Astrocyte (in vitro differentiated cells and primary cell): ENCODE results near the gene ZNF493. TPM values are rescaled to one million over a fixed set of nuclear protein-coding genes. Genes with fewer than 3 reads are reported as not detected.

Experiments used
- DNase-seq: peaks from one replicate; pipeline ENCODE4 v3.0.0-alpha.2; 2010; ENCODE audit warnings: low read depth
- FAIRE-seq: peaks from 2 replicates; lab custom pipeline; 2011; peaks lifted over from hg19 to GRCh38; lab: Jason Lieb, UNC
- H2AFZ ChIP-seq: 2 replicates; pipeline ENCODE4 v1.6.0; 2012; ENCODE audit warnings: low read depth, low read length, inconsistent platforms
- H3K27ac ChIP-seq: 2 replicates; pipeline ENCODE4 v1.5.1; 2011; ENCODE audit warnings: low read depth, low read length, inconsistent platforms
- H3K27me3 ChIP-seq: 2 replicates; pipeline ENCODE4 v1.6.0; 2011; ENCODE audit warnings: low read length, inconsistent platforms; ENCODE audit not compliant: insufficient read depth
- H3K36me3 ChIP-seq: 2 replicates; pipeline ENCODE4 v1.5.1; 2011; ENCODE audit warnings: low read length, inconsistent platforms; ENCODE audit not compliant: insufficient read depth
- H3K4me1 ChIP-seq: 2 replicates; pipeline ENCODE4 v1.5.1; 2011; ENCODE audit warnings: low read length, inconsistent platforms; ENCODE audit not compliant: insufficient read depth
- H3K4me2 ChIP-seq: 2 replicates; pipeline ENCODE4 v1.6.0; 2012; ENCODE audit warnings: low read length, inconsistent platforms
- H3K4me3 ChIP-seq: 2 replicates; pipeline ENCODE4 v1.5.1; 2011; ENCODE audit warnings: low read depth, mild to moderate bottlenecking, low read length, inconsistent platforms; ENCODE audit not compliant: insufficient read depth
- H3K79me2 ChIP-seq: 2 replicates; pipeline ENCODE4 v1.6.0; 2012; ENCODE audit warnings: mild to moderate bottlenecking, low read length, inconsistent platforms; ENCODE audit not compliant: insufficient read depth
- H3K9ac ChIP-seq: 2 replicates; pipeline ENCODE4 v1.6.0; 2012; ENCODE audit warnings: mild to moderate bottlenecking, low read length, inconsistent platforms
- H3K9me3 ChIP-seq: 2 replicates; pipeline ENCODE4 v1.5.1; 2012; ENCODE audit warnings: low read depth, mild to moderate bottlenecking, low read length, inconsistent platforms; ENCODE audit not compliant: insufficient read depth
- H4K20me1 ChIP-seq: 2 replicates; pipeline ENCODE4 v1.6.0; 2012; ENCODE audit warnings: low read length, inconsistent platforms; ENCODE audit not compliant: insufficient read depth
- H3K27ac Mint-ChIP-seq: one replicate; pipeline ENCODE4 v1.8.0; 2021; ENCODE audit warnings: mild to moderate bottlenecking, mixed read lengths; ENCODE audit not compliant: unreplicated experiment
- H3K27me3 Mint-ChIP-seq: one replicate; pipeline ENCODE4 v1.8.0; 2021; ENCODE audit warnings: low read depth, mixed read lengths; ENCODE audit not compliant: unreplicated experiment
- H3K36me3 Mint-ChIP-seq: one replicate; pipeline ENCODE4 v1.8.0; 2021; ENCODE audit warnings: low read depth, mixed read lengths; ENCODE audit not compliant: unreplicated experiment
- H3K4me1 Mint-ChIP-seq: one replicate; pipeline ENCODE4 v1.8.0; 2021; ENCODE audit warnings: low read depth, mixed read lengths; ENCODE audit not compliant: unreplicated experiment
- H3K4me3 Mint-ChIP-seq: one replicate; pipeline ENCODE4 v1.8.0; 2021; ENCODE audit warnings: mild to moderate bottlenecking, moderate library complexity, mixed read lengths; ENCODE audit not compliant: unreplicated experiment
- H3K9me3 Mint-ChIP-seq: one replicate; pipeline ENCODE4 v1.8.0; 2021; ENCODE audit warnings: mild to moderate bottlenecking, mixed read lengths; ENCODE audit not compliant: unreplicated experiment
- EZH2 ChIP-seq: IDR thresholded peaks from 2 replicates; pipeline ENCODE4 v1.6.1; 2012; ENCODE audit warnings: mild to moderate bottlenecking, low read length, inconsistent platforms; ENCODE audit not compliant: insufficient read depth
- total RNA-seq: library from RNA; stranded (reverse); gene quantifications from 2 replicates; pipeline ENCODE4 v1.2.1, GENCODE V29; 2021
- TF ChIP-seq, protein P1 (sequence below): IDR thresholded peaks from 2 replicates; pipeline ENCODE4 v1.5.1; 2011; ENCODE audit warnings: low read depth, mild to moderate bottlenecking, inconsistent platforms, low read length, moderate library complexity; ENCODE audit not compliant: insufficient read depth

Gene ZNF493
- total RNA-seq, 1 donor from 2014 or later, result 13.0 TPM

DNA sequence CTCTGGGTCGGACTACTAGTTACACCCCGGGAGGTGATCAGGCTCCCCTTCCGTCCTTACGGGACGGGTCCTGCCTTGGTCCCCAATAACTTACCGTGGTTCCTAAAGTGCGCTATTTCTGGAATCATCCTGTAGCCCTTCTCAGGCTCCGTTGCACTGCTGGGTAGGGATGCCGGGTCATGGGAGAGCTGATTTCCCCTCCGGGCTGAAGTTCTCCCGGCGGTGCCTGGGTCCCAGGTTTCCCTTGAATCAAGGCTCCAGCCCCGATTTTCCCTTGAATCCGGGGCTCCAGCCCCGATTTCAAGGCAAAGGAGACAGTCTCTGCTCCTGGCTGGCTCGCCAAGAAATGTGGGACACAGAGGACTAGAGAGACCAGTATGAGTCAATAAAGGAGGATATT, 43.4 kb downstream of the ZNF493 start:
- Histone ChIP-seq H3K79me2 (no peaks in the 10 kb centered on the region), H3K9me3 (peaks cover 8% of the 10 kb centered on the region), H3K4me2 (no peak overlapping the region), H2AFZ (no peak overlapping the region), H4K20me1 (no peaks in the 10 kb centered on the region), H3K27me3 (no peaks in the 10 kb centered on the region), H3K4me3 (no peak overlapping the region), H3K9ac (no peak overlapping the region), H3K4me1 (no peaks in the 10 kb centered on the region), H3K36me3 (no peaks in the 10 kb centered on the region), H3K27ac (no peak overlapping the region)
- Mint-ChIP-seq H3K4me3 (no peak overlapping the region), H3K27ac (no peak overlapping the region), H3K27me3 (no peaks in the 10 kb centered on the region), H3K9me3 (peaks cover 14% of the 10 kb centered on the region), H3K36me3 (no peaks in the 10 kb centered on the region), H3K4me1 (no peaks in the 10 kb centered on the region)
- TF ChIP-seq EZH2, result no peak
- TF ChIP-seq, protein P1, sequence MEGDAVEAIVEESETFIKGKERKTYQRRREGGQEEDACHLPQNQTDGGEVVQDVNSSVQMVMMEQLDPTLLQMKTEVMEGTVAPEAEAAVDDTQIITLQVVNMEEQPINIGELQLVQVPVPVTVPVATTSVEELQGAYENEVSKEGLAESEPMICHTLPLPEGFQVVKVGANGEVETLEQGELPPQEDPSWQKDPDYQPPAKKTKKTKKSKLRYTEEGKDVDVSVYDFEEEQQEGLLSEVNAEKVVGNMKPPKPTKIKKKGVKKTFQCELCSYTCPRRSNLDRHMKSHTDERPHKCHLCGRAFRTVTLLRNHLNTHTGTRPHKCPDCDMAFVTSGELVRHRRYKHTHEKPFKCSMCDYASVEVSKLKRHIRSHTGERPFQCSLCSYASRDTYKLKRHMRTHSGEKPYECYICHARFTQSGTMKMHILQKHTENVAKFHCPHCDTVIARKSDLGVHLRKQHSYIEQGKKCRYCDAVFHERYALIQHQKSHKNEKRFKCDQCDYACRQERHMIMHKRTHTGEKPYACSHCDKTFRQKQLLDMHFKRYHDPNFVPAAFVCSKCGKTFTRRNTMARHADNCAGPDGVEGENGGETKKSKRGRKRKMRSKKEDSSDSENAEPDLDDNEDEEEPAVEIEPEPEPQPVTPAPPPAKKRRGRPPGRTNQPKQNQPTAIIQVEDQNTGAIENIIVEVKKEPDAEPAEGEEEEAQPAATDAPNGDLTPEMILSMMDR, result no peak
- no peak for DNase-seq
- FAIRE-seq, result no peak

DNA sequence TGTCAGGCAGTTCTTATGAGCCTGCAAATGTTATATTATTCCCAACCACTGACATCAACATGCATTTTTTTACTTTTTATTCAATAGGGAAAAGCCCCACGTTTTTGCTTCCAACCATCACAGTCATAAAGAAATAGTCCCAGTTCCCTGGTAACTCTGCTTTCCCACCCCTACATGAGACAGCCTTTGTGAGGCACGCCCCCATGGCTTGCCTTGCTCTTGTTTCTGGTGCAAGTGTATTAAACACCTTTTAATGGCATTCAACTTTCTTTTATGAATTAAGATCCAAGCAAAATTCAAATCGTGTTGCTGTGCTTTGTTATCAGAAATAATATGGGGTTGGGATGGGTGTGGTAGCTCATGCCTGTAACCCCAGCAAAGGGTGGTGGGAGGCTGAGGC, 54.3 kb downstream of the ZNF493 start:
- H3K36me3 ChIP-seq, result no peaks in the 10 kb centered on the region
- Mint-ChIP-seq H3K4me3 (no peak overlapping the region), H3K4me1 (no peaks in the 10 kb centered on the region), H3K27me3 (no peaks in the 10 kb centered on the region), H3K27ac (no peak overlapping the region), H3K9me3 (peaks cover 30% of the 10 kb centered on the region), H3K36me3 (peaks cover 4% of the 10 kb centered on the region)
- H3K4me2 ChIP-seq, result no peak overlapping the region
- no peaks in the 10 kb centered on the region for H3K4me1 ChIP-seq
- H2AFZ ChIP-seq, result no peak overlapping the region
- no peak overlapping the region for H3K27ac ChIP-seq
- no peaks in the 10 kb centered on the region for H3K79me2 ChIP-seq
- no peak overlapping the region for H3K4me3 ChIP-seq
- no peak for TF ChIP-seq EZH2
- TF ChIP-seq, protein P1, result no peak
- no peak overlapping the region for H3K9ac ChIP-seq
- no peaks in the 10 kb centered on the region for H3K27me3 ChIP-seq
- no peaks in the 10 kb centered on the region for H3K9me3 ChIP-seq
- H4K20me1 ChIP-seq, result no peaks in the 10 kb centered on the region
- FAIRE-seq (no peak), DNase-seq (no peak)

DNA sequence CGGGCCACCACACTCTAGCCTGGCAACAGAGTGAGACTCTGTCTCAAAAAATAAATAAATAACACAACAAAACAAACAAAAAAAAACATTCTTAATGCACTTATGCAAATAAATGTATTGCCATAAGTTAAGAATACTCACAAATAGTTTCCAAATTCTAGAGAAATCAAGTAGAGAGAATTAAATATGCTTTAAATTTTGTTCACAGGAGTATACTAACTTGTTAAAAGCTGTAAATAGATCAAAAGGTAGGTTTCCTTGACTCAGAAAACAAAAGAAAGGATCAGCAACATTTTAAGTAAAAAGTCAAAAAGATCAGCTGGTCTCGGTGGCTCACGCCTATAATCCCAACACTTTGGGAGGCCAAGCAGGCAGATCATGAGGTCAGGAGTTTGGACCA, 58.0 kb downstream of the ZNF493 start:
- H3K36me3 ChIP-seq, result no peaks in the 10 kb centered on the region
- peaks cover 3% of the 10 kb centered on the region for H3K36me3 Mint-ChIP-seq
- no peak for FAIRE-seq
- H3K27ac ChIP-seq, result no peak overlapping the region
- TF ChIP-seq, protein P1, result no peak
- TF ChIP-seq EZH2, result no peak
- no peak overlapping the region for H3K9ac ChIP-seq
- no peak overlapping the region for H3K4me2 ChIP-seq
- no peak overlapping the region for H3K4me3 ChIP-seq
- H3K9me3 ChIP-seq, result no peaks in the 10 kb centered on the region
- no peak overlapping the region for H3K27ac Mint-ChIP-seq
- DNase-seq, result no peak
- H3K27me3 ChIP-seq, result no peaks in the 10 kb centered on the region
- H3K4me1 Mint-ChIP-seq, result no peaks in the 10 kb centered on the region
- H3K4me1 ChIP-seq, result no peaks in the 10 kb centered on the region
- no peaks in the 10 kb centered on the region for H3K27me3 Mint-ChIP-seq
- H3K79me2 ChIP-seq, result no peaks in the 10 kb centered on the region
- peaks cover 25% of the 10 kb centered on the region for H3K9me3 Mint-ChIP-seq
- H3K4me3 Mint-ChIP-seq, result no peak overlapping the region
- H2AFZ ChIP-seq, result no peak overlapping the region
- no peaks in the 10 kb centered on the region for H4K20me1 ChIP-seq
